ENCODE measurements around the gene GNG2.

GNG2 gene

DNA sequence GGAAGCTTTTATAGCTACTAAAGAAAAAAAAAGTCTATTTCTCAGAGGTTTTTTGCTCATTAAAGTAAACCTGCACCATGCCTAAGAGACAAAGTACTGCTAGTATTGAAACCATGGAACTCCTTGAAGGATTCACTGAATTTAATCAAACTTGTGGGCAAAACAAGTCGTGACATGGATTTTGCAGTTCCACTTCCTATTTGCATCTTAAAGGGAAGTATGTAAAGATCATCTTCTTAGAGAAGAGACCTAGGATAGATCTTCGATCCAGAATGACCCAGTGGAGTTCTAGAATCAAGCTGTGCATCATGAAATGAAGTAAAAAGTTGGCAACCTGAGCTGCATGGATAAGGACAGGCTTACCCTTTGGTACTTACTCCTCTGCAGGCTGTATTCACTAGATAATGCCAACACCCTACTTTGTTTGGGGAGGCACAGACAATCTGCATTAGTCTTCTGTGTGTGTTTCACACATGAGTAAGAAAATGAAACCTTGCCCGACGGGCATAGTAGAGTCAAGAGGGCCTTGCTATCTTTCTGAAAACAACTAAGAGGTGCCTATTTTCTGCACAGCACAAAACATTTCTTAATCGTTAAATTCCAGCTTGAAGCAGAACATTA, 1.9 kb downstream of the GNG2 start:
- Histone ChIP-seq H3K9me3 (ENCODE audit: control insufficient read depth, insufficient read depth, low read length) (no peaks in the 10 kb centered on the region), H4K20me1 (ENCODE audit: control insufficient read depth, insufficient read depth, low read depth, low read length) (no peaks in the 10 kb centered on the region), H3K27me3 (ENCODE audit: control insufficient read depth, low read length) (no peaks in the 10 kb centered on the region; the same call in 1 of the 2 replicates), H3F3A (ENCODE audit: control insufficient read depth, insufficient read depth) (peaks cover 5% of the 10 kb centered on the region; the same call in 1 of the 2 replicates), H3K27ac (ENCODE audit: low read depth, low read length) (no peak overlapping the region), H3K79me2 (ENCODE audit: control insufficient read depth, low read length) (peaks cover 8% of the 10 kb centered on the region; the same call in 1 of the 2 replicates), H3K36me3 (ENCODE audit: control insufficient read depth, low read length) (no peaks in the 10 kb centered on the region), H3K9me2 (replicated peaks; ENCODE audit: control insufficient read depth, low read length) (no peaks in the 10 kb centered on the region), H3K4me1 (ENCODE audit: control insufficient read depth, low read length) (peaks cover 48% of the 10 kb centered on the region), H3K4me2 (ENCODE audit: low read length) (peak overlapping the region; percentile 86), H3K4me3 (ENCODE audit: low read length) (peak overlapping the region; percentile 78)
- TF ChIP-seq, protein P1, sequence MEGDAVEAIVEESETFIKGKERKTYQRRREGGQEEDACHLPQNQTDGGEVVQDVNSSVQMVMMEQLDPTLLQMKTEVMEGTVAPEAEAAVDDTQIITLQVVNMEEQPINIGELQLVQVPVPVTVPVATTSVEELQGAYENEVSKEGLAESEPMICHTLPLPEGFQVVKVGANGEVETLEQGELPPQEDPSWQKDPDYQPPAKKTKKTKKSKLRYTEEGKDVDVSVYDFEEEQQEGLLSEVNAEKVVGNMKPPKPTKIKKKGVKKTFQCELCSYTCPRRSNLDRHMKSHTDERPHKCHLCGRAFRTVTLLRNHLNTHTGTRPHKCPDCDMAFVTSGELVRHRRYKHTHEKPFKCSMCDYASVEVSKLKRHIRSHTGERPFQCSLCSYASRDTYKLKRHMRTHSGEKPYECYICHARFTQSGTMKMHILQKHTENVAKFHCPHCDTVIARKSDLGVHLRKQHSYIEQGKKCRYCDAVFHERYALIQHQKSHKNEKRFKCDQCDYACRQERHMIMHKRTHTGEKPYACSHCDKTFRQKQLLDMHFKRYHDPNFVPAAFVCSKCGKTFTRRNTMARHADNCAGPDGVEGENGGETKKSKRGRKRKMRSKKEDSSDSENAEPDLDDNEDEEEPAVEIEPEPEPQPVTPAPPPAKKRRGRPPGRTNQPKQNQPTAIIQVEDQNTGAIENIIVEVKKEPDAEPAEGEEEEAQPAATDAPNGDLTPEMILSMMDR (IDR thresholded peaks at IDR 0.05; ENCODE audit: low read depth, low read length, poor library complexity, severe bottlenecking) = no peak
- TF ChIP-seq EZH2phosphoT487 (IDR thresholded peaks at IDR 0.05; ENCODE audit: borderline replicate concordance, low read length) = no peak

DNA sequence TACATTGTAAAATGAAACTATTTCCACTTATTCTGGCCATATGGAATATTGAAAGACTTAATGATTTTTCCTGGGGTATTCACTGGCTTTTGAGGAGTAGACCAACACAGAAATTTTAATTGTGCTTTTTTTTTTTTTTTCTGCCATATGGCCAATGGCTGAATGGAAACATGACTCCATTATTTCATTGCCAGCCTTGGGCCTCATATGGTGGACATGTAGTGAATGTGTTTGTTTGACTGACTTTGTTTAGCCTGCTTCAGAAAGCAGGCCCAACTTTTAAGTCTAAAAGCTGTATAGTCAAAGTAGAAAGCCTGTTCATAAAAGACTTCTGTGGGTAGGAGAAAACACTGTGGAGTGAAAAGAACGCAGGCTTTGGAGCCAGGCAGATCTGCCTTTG, 2.4 kb downstream of the GNG2 start:
- Histone ChIP-seq H3K27me3 (ENCODE audit: control insufficient read depth, low read length) (no peaks in the 10 kb centered on the region; the same call in 1 of the 2 replicates), H3K4me2 (ENCODE audit: low read length) (peak overlapping the region; percentile 86), H4K20me1 (ENCODE audit: control insufficient read depth, insufficient read depth, low read depth, low read length) (no peaks in the 10 kb centered on the region), H3F3A (ENCODE audit: control insufficient read depth, insufficient read depth) (peaks cover 5% of the 10 kb centered on the region; the same call in 1 of the 2 replicates), H3K27ac (ENCODE audit: low read depth, low read length) (no peak overlapping the region), H3K9me3 (ENCODE audit: control insufficient read depth, insufficient read depth, low read length) (no peaks in the 10 kb centered on the region), H3K4me3 (ENCODE audit: low read length) (peak overlapping the region; percentile 78), H3K9me2 (replicated peaks; ENCODE audit: control insufficient read depth, low read length) (no peaks in the 10 kb centered on the region), H3K79me2 (ENCODE audit: control insufficient read depth, low read length) (peaks cover 8% of the 10 kb centered on the region; the same call in 1 of the 2 replicates), H3K4me1 (ENCODE audit: control insufficient read depth, low read length) (peaks cover 54% of the 10 kb centered on the region), H3K36me3 (ENCODE audit: control insufficient read depth, low read length) (no peaks in the 10 kb centered on the region)
- TF ChIP-seq EZH2phosphoT487 (IDR thresholded peaks at IDR 0.05; ENCODE audit: borderline replicate concordance, low read length) = no peak
- TF ChIP-seq, protein P1 (IDR thresholded peaks at IDR 0.05; ENCODE audit: low read depth, low read length, poor library complexity, severe bottlenecking) = no peak

DNA sequence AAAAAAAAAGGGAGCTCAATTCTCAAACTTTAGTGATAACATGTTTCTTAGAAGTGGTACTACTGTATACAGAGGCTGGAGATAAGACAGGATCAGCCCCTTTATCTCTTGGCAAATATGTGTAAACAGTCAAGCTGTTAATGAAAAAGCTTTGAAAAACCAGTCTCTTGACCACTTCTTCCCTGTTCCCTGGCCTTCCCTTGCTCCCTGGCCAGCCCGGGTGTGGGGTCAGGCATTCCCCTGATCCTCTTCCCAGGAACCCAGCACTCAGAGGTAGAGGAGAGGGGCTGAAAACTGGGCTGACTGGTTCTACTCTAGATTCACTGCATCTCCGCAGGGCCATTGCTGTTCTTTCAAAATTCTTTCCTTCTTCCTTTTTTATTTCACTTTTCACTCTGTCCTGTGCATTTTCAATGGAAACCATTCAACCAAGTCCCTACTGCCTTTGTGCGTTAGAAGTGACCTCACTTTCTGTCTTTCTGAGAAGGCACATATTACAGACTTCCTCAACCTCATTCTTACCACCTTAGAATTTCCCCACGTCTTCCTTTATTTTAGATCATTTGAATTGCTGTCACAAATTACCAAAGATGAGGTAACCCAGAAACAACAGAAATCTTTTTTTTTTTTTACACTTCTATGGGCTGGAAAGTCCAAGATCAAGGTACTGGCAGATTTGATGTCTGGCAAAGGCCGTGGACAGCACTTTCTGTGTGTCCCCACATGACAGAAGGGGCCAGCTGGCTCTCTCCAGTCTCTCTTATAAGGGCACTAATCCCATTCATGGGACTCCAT, 5.7 kb downstream of the GNG2 start:
- no peaks in the 10 kb centered on the region for H3K36me3 ChIP-seq (ENCODE audit: control insufficient read depth, low read length)
- TF ChIP-seq, protein P1 (IDR thresholded peaks at IDR 0.05; ENCODE audit: low read depth, low read length, poor library complexity, severe bottlenecking) = no peak
- no peak for TF ChIP-seq EZH2phosphoT487 (IDR thresholded peaks at IDR 0.05; ENCODE audit: borderline replicate concordance, low read length)
- H3K9me2 ChIP-seq (replicated peaks; ENCODE audit: control insufficient read depth, low read length) = no peaks in the 10 kb centered on the region
- H3K27me3 ChIP-seq (ENCODE audit: control insufficient read depth, low read length) = no peaks in the 10 kb centered on the region
- no peak overlapping the region for H3K27ac ChIP-seq (ENCODE audit: low read depth, low read length)
- no peaks in the 10 kb centered on the region for H4K20me1 ChIP-seq (ENCODE audit: control insufficient read depth, insufficient read depth, low read depth, low read length)
- H3K4me2 ChIP-seq (ENCODE audit: low read length) = no peak overlapping the region
- peaks cover 68% of the 10 kb centered on the region for H3K4me1 ChIP-seq (ENCODE audit: control insufficient read depth, low read length)
- no peaks in the 10 kb centered on the region for H3F3A ChIP-seq (ENCODE audit: control insufficient read depth, insufficient read depth)
- peaks cover 8% of the 10 kb centered on the region; the same call in 1 of the 2 replicates for H3K79me2 ChIP-seq (ENCODE audit: control insufficient read depth, low read length)
- no peak overlapping the region for H3K4me3 ChIP-seq (ENCODE audit: low read length)
- no peaks in the 10 kb centered on the region for H3K9me3 ChIP-seq (ENCODE audit: control insufficient read depth, insufficient read depth, low read length)
